ENCODE data around the gene RRP8. TPM values are rescaled to one million over a fixed set of nuclear protein-coding genes. Genes with fewer than 3 reads are reported as not detected.
A peak's percentile ranks its signal among the peaks of the same experiment; 100 is the strongest.

Gene RRP8
- total and polyA plus RNA-seq, 9 of the 15 experiments (the other 6 are each of a cell fraction or from before 2014, with no cell fraction given): 5.7 to 47.3 (median 32.6) TPM

- peak; percentile 82 for TF ChIP-seq HMBOX1 (IDR thresholded peaks at IDR 0.05)
- no peak for TF ChIP-seq STAG1 (CRISPR knock-in tag; IDR thresholded peaks at IDR 0.05; ENCODE audit: borderline replicate concordance)
- peak; percentile 62 for TF ChIP-seq MBD2 (IDR thresholded peaks at IDR 0.05; ENCODE audit: borderline replicate concordance, low read depth)
- 0 out of 6 replicates have a peak, but pooled peaks of 1 of the 3 experiments have one; percentile 16 for TF ChIP-seq CTCF (IDR thresholded peaks at IDR 0.05 in 2 of 3, conservative IDR thresholded peaks at IDR 0.05 in 1 of 3; ENCODE audit: insufficient read depth in 2 of 3, low read depth in 1 of 3, low read length in 3 of 3)
- TF ChIP-seq NR2C2 (CRISPR knock-in tag; IDR thresholded peaks at IDR 0.05): no peak
- TF ChIP-seq NR2C2 (tag; IDR thresholded peaks at IDR 0.05): no peak
- 0 out of 2 replicates have a peak, but pooled peaks have one; percentile 21 for TF ChIP-seq SP1 (CRISPR knock-in tag; IDR thresholded peaks at IDR 0.05)
- peak; percentile 31; the same call in 1 of the 2 replicates for TF ChIP-seq C11orf30 (IDR thresholded peaks at IDR 0.05; ENCODE audit: low read depth)
- TF ChIP-seq CCAR2 (IDR thresholded peaks at IDR 0.05; ENCODE audit: low read depth, low read length): no peak
- TF ChIP-seq LEF1 (IDR thresholded peaks at IDR 0.05): peak; percentile 98
- peak in 1 of 2 experiments; percentile 89; a peak in 2 of 4 replicates for TF ChIP-seq RCOR1 (IDR thresholded peaks at IDR 0.05; ENCODE audit: borderline replicate concordance in 1 of 2, low read depth in 2 of 2, low read length in 2 of 2)
- no peak for TF ChIP-seq TRIM25 (IDR thresholded peaks at IDR 0.05; ENCODE audit: borderline replicate concordance)
- no peak for TF ChIP-seq ZNF444 (CRISPR knock-in tag; IDR thresholded peaks at IDR 0.05)
- TF ChIP-seq CEBPB (tag; IDR thresholded peaks at IDR 0.05): no peak
- no peak; the same call in 1 of the 2 replicates for TF ChIP-seq ZNF589 (CRISPR knock-in tag; IDR thresholded peaks at IDR 0.05; ENCODE audit: low read depth)
- TF ChIP-seq L3MBTL2 (IDR thresholded peaks at IDR 0.05): peak; percentile 19; the same call in 1 of the 2 replicates
- TF ChIP-seq ZNF584 (CRISPR knock-in tag; IDR thresholded peaks at IDR 0.05; ENCODE audit: low read depth): peak; percentile 60; the same call in 1 of the 2 replicates
- TF ChIP-seq E2F8 (IDR thresholded peaks at IDR 0.05; ENCODE audit: low read depth, partially characterized antibody): peak; percentile 46
- no peak for TF ChIP-seq ZNF253 (CRISPR knock-in tag; conservative IDR thresholded peaks at IDR 0.05)
- TF ChIP-seq ZNF77 (CRISPR knock-in tag; IDR thresholded peaks at IDR 0.05): no peak
These were observed 48.3 kb downstream of the RRP8 start (continued) for GRCh38 chr11:6554828-6555706.

Measured in K562 (cell line).